Lower leg skin (tissue), 3 donors: ENCODE data around the gene CALHM4.

Experiments
- CTCF ChIP-seq, 3 donors: fragments of 450-650 bp; IDR thresholded peaks; one replicate each; pipeline ENCODE4 v1.5.1; 2016; ENCODE audit warnings: antibody characterized with exemption in 3 of 3, mild to moderate bottlenecking in 3 of 3, moderate library complexity in 2 of 3
- POLR2A ChIP-seq, 2 donors: fragments of 450-650 bp; IDR thresholded peaks; one replicate each; pipeline ENCODE4 v1.6.1; 2016 to 2017; ENCODE audit warnings: antibody characterized with exemption in 2 of 2, mild to moderate bottlenecking in 1 of 2, moderate library complexity in 1 of 2

- TF ChIP-seq POLR2A (IDR thresholded peaks at IDR 0.05) (no peak), CTCF (IDR thresholded peaks at IDR 0.05) (no peak)
Observed at GRCh38 chr6:116578335-116578734, 24.8 kb downstream of the CALHM4 start.
